ENCODE results near the gene DNAJC27.
A peak's percentile ranks its signal among the peaks of the same experiment; 100 is the strongest.

DNAJC27 gene

DNA sequence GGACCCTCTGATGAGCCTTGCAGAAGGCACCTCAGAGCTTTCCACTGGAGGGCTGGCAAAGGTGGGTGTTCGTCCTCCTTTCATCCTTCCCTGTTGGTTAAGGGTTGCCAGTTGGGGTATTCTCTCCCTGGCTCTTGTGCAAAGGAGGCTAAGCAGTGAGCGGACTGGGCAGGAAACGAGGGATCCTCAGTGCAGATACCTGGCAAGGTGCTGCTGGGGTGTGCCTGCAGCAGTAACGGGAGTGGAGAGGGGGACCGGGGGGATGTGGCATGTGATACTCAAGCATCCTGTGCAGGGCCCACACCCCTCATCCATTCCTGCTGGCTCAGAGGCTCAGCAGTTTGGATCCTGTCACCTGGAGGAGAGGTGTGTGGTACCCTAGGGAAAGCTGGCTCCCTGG lies 47.5 kb downstream of the DNAJC27 start:
- ChIA-PET CTCF (interaction anchor here (0.8 to 2.0 kb wide), 5 partner anchors 10 to 51 kb away, joined by 3 to 9 read pairs (median 3); no protein-coding TSS in a partner anchor), POLR2A (no interaction called here)
- Histone ChIP-seq H3K9me3 (ENCODE audit: control extremely low read depth in 1 of 5, control insufficient read depth in 4 of 5, insufficient read depth in 2 of 5, low read depth in 1 of 5, low read length in 4 of 5) (no peaks in the 10 kb centered on the region), H3K36me3 (ENCODE audit: control insufficient read depth in 4 of 4, insufficient read depth in 4 of 4, low read length in 3 of 4) (no peaks in the 10 kb centered on the region), H3K27ac (ENCODE audit: insufficient read depth in 1 of 2, low read depth in 1 of 2, low read length in 2 of 2, poor library complexity in 1 of 2, severe bottlenecking in 2 of 2) (no peak overlapping the region), H3K4me3 (ENCODE audit: control insufficient read depth in 1 of 7, extremely low read depth in 1 of 7, insufficient read depth in 4 of 7, low read depth in 2 of 7, low read length in 6 of 7) (no peak overlapping the region), H3K4me1 (ENCODE audit: control extremely low read depth in 1 of 4, control insufficient read depth in 4 of 4, insufficient read depth in 4 of 4, low read length in 3 of 4) (peaks cover 0 to 26% (median 22%) of the 10 kb centered on the region in 4 experiments), H3K27me3 (replicated peaks in 2 of 5; ENCODE audit: control insufficient read depth in 4 of 5, insufficient read depth in 5 of 5, low read length in 4 of 5) (no peaks in the 10 kb centered on the region)
- DNase-seq = no peak
- WGBS (ENCODE audit: insufficient coverage) = 100% methylated on average over 5 of the region's 5 CpGs

DNA sequence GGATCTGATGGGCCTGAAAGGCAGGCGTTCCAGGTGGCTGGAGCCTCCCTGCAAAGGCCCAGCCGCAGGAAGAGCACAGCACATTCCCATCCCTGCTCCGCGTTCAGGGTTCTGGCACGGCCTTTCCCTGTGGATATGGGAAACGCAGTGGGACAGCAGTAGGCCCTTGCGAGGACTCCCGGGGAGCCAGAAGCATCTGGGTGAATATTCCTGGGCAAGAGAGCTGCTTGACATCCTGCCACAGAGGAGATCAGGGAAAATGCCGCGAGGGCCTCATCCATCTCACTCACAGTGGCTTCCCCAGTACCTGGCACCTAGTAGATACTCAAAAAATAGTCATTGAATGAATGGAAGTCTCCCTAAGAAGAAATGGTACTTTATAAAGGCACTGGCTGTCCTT lies 48.6 kb downstream of the DNAJC27 start:
- peaks cover 0 to 4% (median 3%) of the 10 kb centered on the region in 4 experiments for H3K36me3 ChIP-seq (ENCODE audit: control insufficient read depth in 4 of 4, insufficient read depth in 4 of 4, low read length in 3 of 4)
- DNase-seq = no peak
- no peaks in the 10 kb centered on the region for H3K27me3 ChIP-seq (replicated peaks in 2 of 5; ENCODE audit: control insufficient read depth in 4 of 5, insufficient read depth in 5 of 5, low read length in 4 of 5)
- H3K9me3 ChIP-seq (ENCODE audit: control extremely low read depth in 1 of 5, control insufficient read depth in 4 of 5, insufficient read depth in 2 of 5, low read depth in 1 of 5, low read length in 4 of 5) = no peaks in the 10 kb centered on the region
- ChIA-PET CTCF (interaction anchor here (0.9 to 2.0 kb wide), 5 partner anchors 11 to 839 kb away, joined by 3 to 9 read pairs (median 3); partner anchors contain the start of gene TP53I3), POLR2A (no interaction called here)
- 94% methylated on average over 10 of the region's 10 CpGs for WGBS (ENCODE audit: insufficient coverage)
- no peak overlapping the region for H3K27ac ChIP-seq (ENCODE audit: insufficient read depth in 1 of 2, low read depth in 1 of 2, low read length in 2 of 2, poor library complexity in 1 of 2, severe bottlenecking in 2 of 2)
- H3K4me3 ChIP-seq (ENCODE audit: control insufficient read depth in 1 of 7, extremely low read depth in 1 of 7, insufficient read depth in 4 of 7, low read depth in 2 of 7, low read length in 6 of 7) = no peak overlapping the region
- H3K4me1 ChIP-seq (ENCODE audit: control extremely low read depth in 1 of 4, control insufficient read depth in 4 of 4, insufficient read depth in 4 of 4, low read length in 3 of 4) = peaks cover 0 to 38% (median 32%) of the 10 kb centered on the region in 4 experiments

DNA sequence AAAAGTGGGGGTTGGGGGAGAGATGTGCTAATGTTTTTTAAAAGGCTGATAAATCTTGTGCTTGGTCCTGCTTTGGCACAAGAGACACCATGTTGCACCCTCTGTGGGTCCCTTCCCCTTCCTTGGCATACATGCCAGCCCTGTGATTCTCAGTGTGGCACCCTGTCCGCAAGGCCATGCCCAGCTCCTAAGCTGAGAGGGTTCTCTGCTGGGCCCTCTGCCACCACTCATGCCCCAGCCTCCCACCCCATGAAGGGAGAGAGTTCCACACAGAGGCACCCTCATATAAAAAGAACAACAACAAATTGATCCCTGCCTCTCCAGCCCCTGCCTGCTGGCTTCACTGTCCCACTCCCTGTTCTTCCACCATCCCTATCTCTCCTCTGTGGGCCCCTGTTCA lies 49.2 kb downstream of the DNAJC27 start:
- DNase-seq = no peak
- Histone ChIP-seq H3K4me1 (ENCODE audit: control extremely low read depth in 1 of 4, control insufficient read depth in 4 of 4, insufficient read depth in 4 of 4, low read length in 3 of 4) (peaks cover 0 to 44% (median 38%) of the 10 kb centered on the region in 4 experiments), H3K27me3 (replicated peaks in 2 of 5; ENCODE audit: control insufficient read depth in 4 of 5, insufficient read depth in 5 of 5, low read length in 4 of 5) (no peaks in the 10 kb centered on the region), H3K36me3 (ENCODE audit: control insufficient read depth in 4 of 4, insufficient read depth in 4 of 4, low read length in 3 of 4) (peaks cover 0 to 8% (median 4%) of the 10 kb centered on the region in 4 experiments), H3K9me3 (ENCODE audit: control extremely low read depth in 1 of 5, control insufficient read depth in 4 of 5, insufficient read depth in 2 of 5, low read depth in 1 of 5, low read length in 4 of 5) (no peaks in the 10 kb centered on the region), H3K4me3 (ENCODE audit: control insufficient read depth in 1 of 7, extremely low read depth in 1 of 7, insufficient read depth in 4 of 7, low read depth in 2 of 7, low read length in 6 of 7) (no peak overlapping the region), H3K27ac (ENCODE audit: insufficient read depth in 1 of 2, low read depth in 1 of 2, low read length in 2 of 2, poor library complexity in 1 of 2, severe bottlenecking in 2 of 2) (no peak overlapping the region)
- WGBS (ENCODE audit: insufficient coverage) = no CpG with 5 or more reads among the region's 1 CpG
- ChIA-PET POLR2A (no interaction called here), CTCF (no interaction called here)

DNA sequence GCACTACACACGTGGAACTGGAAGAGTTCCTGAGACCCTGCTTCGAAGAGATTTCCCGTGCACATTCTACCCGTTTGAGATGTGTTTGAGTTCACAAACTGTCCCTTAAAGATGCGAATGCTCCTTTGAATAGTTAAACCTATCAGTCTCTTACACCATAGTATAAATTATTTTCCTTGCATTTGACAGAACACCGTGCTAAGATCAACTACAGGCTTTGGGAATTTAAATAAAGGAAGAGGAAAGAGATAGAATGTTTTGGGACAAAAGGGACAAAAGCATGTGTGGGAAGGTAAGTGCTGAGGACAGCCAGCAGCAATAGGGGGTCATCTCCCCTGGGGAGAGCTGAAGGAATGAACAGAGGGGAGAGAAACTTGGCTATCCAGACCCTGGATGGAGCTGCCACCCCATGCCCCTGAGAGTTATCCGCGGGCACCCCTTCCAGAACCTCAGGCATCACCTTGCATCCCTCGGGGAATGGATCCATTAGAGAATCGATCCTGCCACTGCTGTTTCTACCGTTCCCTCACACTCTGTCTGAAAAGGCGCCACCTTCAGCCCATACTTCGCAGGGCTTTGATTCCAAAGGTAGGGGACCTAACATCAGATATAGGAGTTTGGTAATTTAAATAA lies 50.8 kb downstream of the DNAJC27 start:
- WGBS (ENCODE audit: insufficient coverage) = 38% methylated on average over 9 of the region's 13 CpGs
- POLR2A ChIA-PET = interaction anchor here (2.0 kb wide), 1 partner anchor 10 kb away, joined by 4 read pairs; no protein-coding TSS in a partner anchor

DNA sequence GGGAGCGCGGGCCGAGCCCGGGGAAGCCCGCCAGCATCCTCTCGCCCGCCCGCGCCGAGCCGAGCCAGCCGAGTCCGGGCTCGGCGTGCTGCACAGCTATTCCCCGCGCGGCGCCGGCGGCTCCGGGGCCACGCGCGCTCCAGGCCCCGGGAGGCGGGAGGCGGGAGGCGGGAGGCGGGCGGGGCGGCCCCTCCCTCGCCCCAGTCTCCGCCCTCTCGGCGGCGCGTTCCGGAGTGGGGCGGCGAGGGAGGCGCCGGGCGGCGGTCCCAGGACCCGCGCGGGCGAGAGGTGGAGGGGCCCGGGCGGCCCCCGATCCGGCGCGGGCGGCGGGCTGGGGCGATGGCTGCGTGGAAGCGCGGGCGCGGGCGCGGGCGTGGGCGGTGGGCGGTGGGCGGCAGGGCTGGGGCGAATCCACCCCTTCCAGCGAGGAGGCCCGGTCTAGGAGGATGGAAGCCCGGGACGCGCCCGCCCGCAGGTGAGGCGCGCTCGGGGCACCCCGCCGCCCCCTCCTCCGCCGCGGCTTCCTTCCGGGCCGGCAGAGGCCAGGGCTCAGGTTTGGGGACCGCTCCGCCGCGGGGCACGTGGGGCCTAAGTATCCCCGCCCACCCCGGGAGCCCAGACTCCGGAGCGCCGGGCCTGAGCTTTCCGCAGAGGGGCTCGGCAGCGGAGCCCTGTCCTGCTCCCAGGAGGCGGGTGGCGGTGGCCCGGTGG lies 51.5 kb downstream of the DNAJC27 start, which contains the start of gene ADCY3:
Gene ADCY3, minus strand, starts transcription at position 140 of the 711 bp plus-strand sequence. CDS start 1,250 bp downstream, outside the sequence.
- Histone ChIP-seq H3K27ac (ENCODE audit: insufficient read depth in 1 of 2, low read depth in 1 of 2, low read length in 2 of 2, poor library complexity in 1 of 2, severe bottlenecking in 2 of 2) (no peak within 1 kb of the TSS), H3K4me3 (ENCODE audit: control insufficient read depth in 1 of 7, extremely low read depth in 1 of 7, insufficient read depth in 4 of 7, low read depth in 2 of 7, low read length in 6 of 7) (peak within 1 kb of the TSS; percentile 41 to 81 (median 68)), H3K9me3 (ENCODE audit: control extremely low read depth in 1 of 5, control insufficient read depth in 4 of 5, insufficient read depth in 2 of 5, low read depth in 1 of 5, low read length in 4 of 5) (no peaks in the 10 kb centered on the region), H3K4me1 (ENCODE audit: control extremely low read depth in 1 of 4, control insufficient read depth in 4 of 4, insufficient read depth in 4 of 4, low read length in 3 of 4) (peaks cover 0 to 40% (median 35%) of the 10 kb centered on the region in 4 experiments), H3K36me3 (ENCODE audit: control insufficient read depth in 4 of 4, insufficient read depth in 4 of 4, low read length in 3 of 4) (peaks cover 0 to 12% (median 4%) of the 10 kb centered on the region in 4 experiments), H3K27me3 (replicated peaks in 2 of 5; ENCODE audit: control insufficient read depth in 4 of 5, insufficient read depth in 5 of 5, low read length in 4 of 5) (no peaks in the 10 kb centered on the region)
- under 1% methylated on average over 62 of the region's 103 CpGs for WGBS (ENCODE audit: insufficient coverage)
- DNase-seq = peak; percentile 49 to 68 (median 66)
- ChIA-PET POLR2A (interaction anchor here (2.0 kb wide), 1 partner anchor 10 kb away, joined by 4 read pairs; no protein-coding TSS in a partner anchor), CTCF (no interaction called here)

More for the DNA sequence above, 50.8 kb downstream of the DNAJC27 start:
- CTCF ChIA-PET = no interaction called here
- H3K36me3 ChIP-seq (ENCODE audit: control insufficient read depth in 4 of 4, insufficient read depth in 4 of 4, low read length in 3 of 4) = peaks cover 0 to 11% (median 4%) of the 10 kb centered on the region in 4 experiments
- H3K4me3 ChIP-seq (ENCODE audit: control insufficient read depth in 1 of 7, extremely low read depth in 1 of 7, insufficient read depth in 4 of 7, low read depth in 2 of 7, low read length in 6 of 7) = peak overlapping the region; percentile 8 to 81 (median 54)
- H3K27me3 ChIP-seq (replicated peaks in 2 of 5; ENCODE audit: control insufficient read depth in 4 of 5, insufficient read depth in 5 of 5, low read length in 4 of 5) = no peaks in the 10 kb centered on the region
- DNase-seq = peak in 2 of 3 donors; percentile 31 to 32
- H3K4me1 ChIP-seq (ENCODE audit: control extremely low read depth in 1 of 4, control insufficient read depth in 4 of 4, insufficient read depth in 4 of 4, low read length in 3 of 4) = peaks cover 0 to 42% (median 36%) of the 10 kb centered on the region in 4 experiments
- no peaks in the 10 kb centered on the region for H3K9me3 ChIP-seq (ENCODE audit: control extremely low read depth in 1 of 5, control insufficient read depth in 4 of 5, insufficient read depth in 2 of 5, low read depth in 1 of 5, low read length in 4 of 5)
- no peak overlapping the region for H3K27ac ChIP-seq (ENCODE audit: insufficient read depth in 1 of 2, low read depth in 1 of 2, low read length in 2 of 2, poor library complexity in 1 of 2, severe bottlenecking in 2 of 2)

DNA sequence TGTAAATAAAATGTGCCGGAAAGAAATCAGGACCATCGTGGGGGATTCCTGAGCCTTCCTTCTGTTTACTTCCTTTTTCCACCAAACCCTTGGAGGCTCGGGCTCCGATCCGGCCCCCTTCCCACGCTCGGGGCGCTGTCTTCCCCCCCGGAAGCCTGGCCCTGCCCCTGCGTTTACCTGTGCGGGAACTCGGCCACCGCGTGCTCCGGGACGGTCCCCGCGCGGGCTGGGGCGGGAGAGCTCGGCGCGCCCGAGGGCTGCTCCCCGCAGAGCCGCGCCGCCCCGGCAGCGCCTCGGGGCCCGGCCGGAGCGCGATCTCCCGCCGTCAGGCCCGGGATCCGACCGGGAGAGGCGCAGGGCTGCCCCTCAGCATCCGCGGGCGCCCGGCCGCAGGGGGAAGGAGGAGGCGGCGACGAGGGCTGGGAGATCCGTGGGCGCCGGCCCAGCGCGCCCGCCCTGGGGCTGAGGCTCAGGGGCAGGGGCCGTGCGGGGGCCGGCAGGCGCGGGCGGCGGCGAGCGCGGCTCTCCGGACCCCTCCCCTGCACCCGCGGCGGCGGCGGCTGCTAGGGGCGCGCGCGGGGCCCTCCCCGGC lies 52.2 kb downstream of the DNAJC27 start:
- ChIA-PET CTCF (interaction anchor here (0.5 to 1.2 kb wide), 2 partner anchors 16 to 525 kb away, joined by 3 read pairs; no protein-coding TSS in a partner anchor), POLR2A (interaction anchor here (0.7 to 2.0 kb wide), 2 partner anchors 11 to 16 kb away, joined by 3 to 4 read pairs; no protein-coding TSS in a partner anchor)
- Histone ChIP-seq H3K9me3 (ENCODE audit: control extremely low read depth in 1 of 5, control insufficient read depth in 4 of 5, insufficient read depth in 2 of 5, low read depth in 1 of 5, low read length in 4 of 5) (no peaks in the 10 kb centered on the region), H3K27me3 (replicated peaks in 2 of 5; ENCODE audit: control insufficient read depth in 4 of 5, insufficient read depth in 5 of 5, low read length in 4 of 5) (no peaks in the 10 kb centered on the region), H3K4me1 (ENCODE audit: control extremely low read depth in 1 of 4, control insufficient read depth in 4 of 4, insufficient read depth in 4 of 4, low read length in 3 of 4) (peaks cover 0 to 40% (median 37%) of the 10 kb centered on the region in 4 experiments), H3K36me3 (ENCODE audit: control insufficient read depth in 4 of 4, insufficient read depth in 4 of 4, low read length in 3 of 4) (peaks cover 0 to 19% (median 6%) of the 10 kb centered on the region in 4 experiments), H3K27ac (ENCODE audit: insufficient read depth in 1 of 2, low read depth in 1 of 2, low read length in 2 of 2, poor library complexity in 1 of 2, severe bottlenecking in 2 of 2) (no peak overlapping the region), H3K4me3 (ENCODE audit: control insufficient read depth in 1 of 7, extremely low read depth in 1 of 7, insufficient read depth in 4 of 7, low read depth in 2 of 7, low read length in 6 of 7) (peak overlapping the region; percentile 41 to 81 (median 68))
- under 1% methylated on average over 61 of the region's 76 CpGs for WGBS (ENCODE audit: insufficient coverage)
- DNase-seq = no peak
